GM12892 (cell line): Measurements from ENCODE around the gene STXBP4.
A peak's percentile ranks its signal among the peaks of the same experiment; 100 is the strongest.

ENCODE experiments used
- DNase-seq: peaks from one replicate; pipeline ENCODE4 v3.0.0; 2011; ENCODE audit not compliant: insufficient read length
- FAIRE-seq: peaks from 2 replicates; lab custom pipeline; 2011; peaks lifted over from hg19 to GRCh38; lab: Jason Lieb, UNC
- POLR2A ChIP-seq: IDR thresholded peaks from 2 replicates; pipeline ENCODE4 v1.6.1; 2011; ENCODE audit warnings: low read depth, low read length, control low read depth
- POLR2AphosphoS5 ChIP-seq: IDR thresholded peaks from 2 replicates; pipeline ENCODE4 v1.6.1; 2011; ENCODE audit warnings: low read depth, low read length, control low read depth
- TAF1 ChIP-seq: IDR thresholded peaks from 2 replicates; pipeline ENCODE4 v1.6.1; 2011; ENCODE audit warnings: low read depth, mild to moderate bottlenecking, control low read depth, low read length, borderline replicate concordance

Gene STXBP4

DNA sequence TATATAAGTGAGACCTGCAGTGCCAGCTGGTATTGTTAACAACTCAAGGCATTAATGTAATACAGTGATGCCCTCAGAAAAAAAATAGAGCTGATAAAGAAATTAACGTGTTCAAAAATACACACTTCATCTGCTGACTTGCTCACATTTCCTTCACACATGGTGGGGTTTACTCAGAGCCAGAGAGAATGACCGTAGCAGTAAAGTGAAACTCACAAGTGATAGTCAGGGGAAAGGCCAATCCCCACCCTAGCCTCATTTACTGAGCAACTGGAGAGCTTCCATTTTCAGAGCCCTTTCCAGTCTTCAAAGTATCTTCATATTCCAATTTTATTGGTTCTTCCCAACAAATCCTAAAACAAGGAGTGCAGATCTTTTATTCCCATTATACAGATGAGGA is 222.2 kb downstream of the STXBP4 start:
- FAIRE-seq, result no peak
- DNase-seq, result no peak
- TF ChIP-seq POLR2A (no peak), POLR2AphosphoS5 (no peak), TAF1 (no peak)

DNA sequence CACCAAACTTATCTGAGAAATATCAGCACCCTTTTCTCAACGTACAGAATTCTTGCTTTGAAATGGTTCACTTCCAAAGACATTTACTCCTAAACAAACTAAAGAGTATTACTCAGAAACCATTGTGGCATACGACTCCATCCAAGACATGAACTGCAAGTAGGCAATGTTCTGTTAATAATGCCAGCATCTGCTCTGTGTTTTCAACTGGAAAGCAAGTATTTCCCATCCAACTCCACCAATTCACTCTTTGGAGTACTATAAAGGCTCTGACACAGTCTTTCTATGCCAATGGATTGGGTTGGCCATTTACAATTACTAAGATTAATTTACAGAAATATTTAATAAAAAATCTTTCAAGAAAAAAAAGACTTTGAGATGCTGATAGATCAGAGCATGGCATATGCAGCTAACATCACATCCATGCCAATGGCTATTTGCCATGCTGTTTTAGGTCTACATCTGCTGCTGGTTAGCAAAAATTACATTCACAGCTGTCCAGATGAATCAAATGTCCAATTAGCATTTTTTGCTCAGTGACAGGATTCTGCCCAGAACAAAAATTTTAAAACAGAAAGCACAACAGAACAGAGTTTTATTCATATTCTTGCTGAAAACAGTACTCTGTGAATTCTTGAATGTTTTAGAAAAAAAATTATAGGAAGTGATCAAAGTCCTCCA is 230.3 kb downstream of the STXBP4 start:
- TF ChIP-seq POLR2AphosphoS5 (no peak), POLR2A (no peak), TAF1 (no peak)
- FAIRE-seq, result no peak
- no peak for DNase-seq

DNA sequence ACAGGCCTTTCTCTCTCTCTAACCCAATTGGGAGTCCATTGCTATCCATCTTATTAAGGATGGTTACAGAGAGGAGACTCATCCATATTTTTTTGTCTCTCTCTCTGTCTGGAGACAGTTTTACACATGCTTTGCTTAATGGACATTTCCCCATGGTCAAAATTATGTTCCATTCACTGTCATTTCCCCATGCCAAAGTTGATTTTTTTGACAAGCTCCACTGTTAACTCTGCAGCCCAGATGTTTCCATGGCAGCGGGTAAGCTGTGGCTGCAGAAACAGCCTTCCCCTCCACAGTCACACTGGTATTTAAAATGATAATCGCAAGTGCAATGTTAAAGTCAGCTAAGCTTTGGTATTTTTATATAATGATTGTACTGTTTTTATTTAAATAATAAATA is 232.3 kb downstream of the STXBP4 start:
- no peak for TF ChIP-seq POLR2A
- TF ChIP-seq POLR2AphosphoS5, result no peak
- TF ChIP-seq TAF1, result no peak
- FAIRE-seq (peak; percentile 51), DNase-seq (no peak)

DNA sequence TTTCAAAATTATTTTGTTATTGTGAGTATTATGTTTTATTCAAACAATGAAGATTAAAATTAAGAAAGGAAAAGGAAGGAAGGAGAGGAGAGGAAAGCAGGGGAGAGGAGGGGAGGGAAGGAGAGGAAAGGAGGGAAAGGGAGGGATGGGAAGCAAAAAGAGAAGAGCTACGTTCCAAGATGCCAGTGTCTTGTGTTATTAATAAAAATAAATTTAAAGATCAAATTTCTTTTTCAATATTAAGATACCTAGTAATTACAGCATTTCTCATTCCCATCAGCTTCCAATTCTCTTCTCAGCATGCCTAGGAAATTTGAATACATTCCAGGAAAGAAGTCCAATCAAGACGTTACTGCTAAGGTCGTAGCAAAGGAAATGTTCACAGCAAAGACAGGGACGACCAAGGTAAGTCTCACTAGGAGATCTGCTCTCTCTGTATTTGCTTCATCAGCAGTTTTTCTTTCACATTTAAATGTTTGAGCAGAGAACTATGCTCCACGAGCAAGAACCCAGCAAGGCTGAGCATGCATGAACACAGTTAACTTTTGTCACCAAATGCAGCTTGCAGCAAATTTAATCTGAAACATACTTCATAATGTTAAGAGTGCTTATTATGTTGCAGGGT is 232.9 kb downstream of the STXBP4 start:
- no peak for FAIRE-seq
- no peak for DNase-seq
- no peak for TF ChIP-seq POLR2A
- no peak for TF ChIP-seq TAF1
- no peak for TF ChIP-seq POLR2AphosphoS5

DNA sequence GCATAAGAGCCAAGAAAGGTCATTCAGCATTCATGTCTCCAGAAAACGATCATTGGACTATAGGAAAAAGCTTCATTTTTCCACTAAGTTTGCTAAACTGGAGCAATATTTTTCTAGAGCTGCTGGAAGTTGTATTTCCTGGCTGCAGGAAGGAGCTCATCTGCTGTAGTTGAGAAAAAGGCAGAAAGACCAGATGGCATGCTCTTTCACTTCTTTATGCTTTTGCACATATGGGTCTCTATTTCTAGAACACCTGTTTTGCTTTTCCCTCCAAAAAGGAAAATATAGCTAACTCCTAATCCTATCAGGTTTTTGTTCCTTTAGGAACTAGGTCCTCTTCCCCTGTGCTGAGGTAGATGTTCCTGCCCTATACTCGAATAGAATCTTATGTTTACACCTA is 234.3 kb downstream of the STXBP4 start:
- FAIRE-seq (no peak), DNase-seq (no peak)
- TF ChIP-seq POLR2A (no peak), TAF1 (no peak), POLR2AphosphoS5 (no peak)

DNA sequence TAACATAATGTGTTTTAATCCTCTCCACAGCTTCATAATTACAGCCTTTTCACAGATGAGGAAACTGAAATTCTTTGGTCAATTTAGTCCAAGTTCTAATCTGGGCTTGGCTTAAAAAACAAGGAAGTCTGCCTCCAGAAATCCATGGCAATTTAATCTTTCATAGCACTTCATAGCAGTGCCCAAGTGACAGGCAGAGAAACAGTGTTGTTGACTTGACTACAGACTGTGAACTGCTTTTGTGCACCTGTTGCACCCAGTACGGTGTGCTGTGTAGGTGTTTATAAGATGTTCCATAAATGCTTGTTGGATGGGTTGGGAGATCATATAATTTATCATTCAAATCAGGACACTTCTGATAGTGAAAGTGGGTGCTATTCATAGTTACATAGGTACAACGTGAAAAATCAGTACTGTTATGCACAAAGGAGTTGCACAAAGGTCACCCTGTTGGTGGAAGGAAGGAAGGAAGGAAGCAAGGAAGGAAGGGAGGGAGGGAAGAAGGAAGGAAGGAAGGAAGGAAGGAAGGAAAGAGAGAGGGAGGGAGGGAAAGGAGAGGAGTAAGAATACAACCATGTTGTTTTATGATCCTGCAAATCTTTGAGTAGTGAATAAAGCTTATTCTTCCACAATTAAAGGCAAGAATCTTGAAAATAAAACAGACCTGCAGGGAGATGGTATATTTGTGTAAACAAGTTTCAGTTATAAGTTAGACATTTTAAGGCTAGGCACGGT is 239.7 kb downstream of the STXBP4 start:
- no peak for FAIRE-seq
- DNase-seq, result no peak
- TF ChIP-seq POLR2AphosphoS5, result no peak
- no peak for TF ChIP-seq POLR2A
- no peak for TF ChIP-seq TAF1

DNA sequence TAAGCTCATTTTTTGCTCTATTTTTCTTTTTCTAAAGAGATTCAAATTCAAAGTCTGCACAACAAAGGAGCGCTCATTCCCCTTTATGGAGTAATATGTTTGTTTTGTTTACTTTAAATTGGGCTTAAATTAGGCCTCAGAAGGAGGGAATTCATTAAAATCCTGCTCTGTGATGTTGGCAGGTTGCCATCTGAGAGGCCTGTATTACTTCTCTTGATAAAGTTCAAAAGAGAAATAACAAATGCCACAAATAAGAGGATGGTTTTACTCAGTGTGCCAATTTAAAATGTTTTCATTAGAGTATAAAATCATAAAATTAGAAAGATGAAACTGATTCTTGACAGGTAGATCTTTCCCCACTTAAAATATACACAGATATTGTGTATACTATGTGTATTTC is 241.7 kb downstream of the STXBP4 start:
- no peak for DNase-seq
- no peak for TF ChIP-seq POLR2A
- no peak for TF ChIP-seq TAF1
- no peak for TF ChIP-seq POLR2AphosphoS5
- no peak for FAIRE-seq

DNA sequence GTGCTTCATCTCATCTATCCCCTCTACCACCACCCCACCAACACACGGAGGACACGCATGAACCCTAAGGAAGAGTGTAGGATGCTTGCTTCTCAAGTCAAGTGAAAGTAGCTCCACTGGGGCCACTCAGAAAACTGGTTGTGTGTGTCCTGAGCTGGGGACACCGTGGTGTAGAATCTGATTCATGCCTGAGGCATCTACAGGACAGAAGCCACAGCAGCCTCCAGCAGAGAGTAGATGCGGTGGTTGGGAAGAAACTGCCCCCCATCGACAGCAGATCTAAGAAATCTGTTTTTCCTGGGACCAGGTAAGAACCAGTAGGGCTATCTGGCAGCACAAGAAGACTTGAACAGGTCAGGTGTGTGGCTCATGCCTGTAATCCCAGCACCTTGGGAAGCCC is 244.3 kb downstream of the STXBP4 start:
- DNase-seq (no peak), FAIRE-seq (no peak)
- TF ChIP-seq POLR2A (no peak), POLR2AphosphoS5 (no peak), TAF1 (no peak)

DNA sequence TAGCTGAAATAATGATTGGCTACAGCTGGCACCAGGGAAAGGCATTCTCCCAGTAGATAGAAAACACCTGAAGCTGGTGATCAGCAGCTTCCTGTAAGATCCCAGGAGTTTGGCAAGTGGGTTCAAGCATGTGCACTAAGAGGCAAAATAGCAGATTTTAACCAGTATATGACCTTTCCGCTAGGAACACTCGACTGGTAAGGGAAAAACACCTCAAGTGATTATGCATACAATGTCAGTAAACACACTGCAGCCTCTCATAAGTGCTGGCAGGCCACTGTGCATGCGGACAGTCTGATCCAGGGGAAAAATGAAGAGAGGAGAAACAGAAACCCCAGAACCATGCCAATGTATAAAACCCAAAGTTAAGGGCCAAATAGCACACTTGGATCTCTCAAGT is 247.1 kb downstream of the STXBP4 start:
- DNase-seq, result no peak
- no peak for FAIRE-seq

DNA sequence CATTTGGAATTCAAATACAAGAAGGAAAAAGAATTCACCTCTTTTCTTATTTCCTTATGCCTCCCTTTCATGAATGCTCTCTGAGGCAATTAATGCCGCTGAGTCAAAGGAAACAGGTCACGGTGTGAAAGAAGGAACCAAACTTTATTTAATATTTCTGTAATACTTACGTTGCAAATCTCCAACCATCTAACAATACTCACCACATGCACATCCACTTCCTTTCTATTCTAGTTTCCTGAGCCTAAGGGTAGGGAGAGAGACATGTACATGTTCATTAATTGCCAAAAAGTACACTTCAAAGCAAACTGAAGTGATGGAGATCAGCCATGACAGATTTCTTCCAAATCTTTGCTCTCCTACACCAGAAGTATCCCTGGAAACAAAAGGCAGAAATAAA is 248.3 kb downstream of the STXBP4 start:
- DNase-seq, result no peak
- no peak for TF ChIP-seq POLR2AphosphoS5
- TF ChIP-seq TAF1, result no peak
- no peak for TF ChIP-seq POLR2A

More for the DNA sequence above, 247.1 kb downstream of the STXBP4 start:
- no peak for TF ChIP-seq TAF1
- no peak for TF ChIP-seq POLR2A
- TF ChIP-seq POLR2AphosphoS5, result no peak

DNA sequence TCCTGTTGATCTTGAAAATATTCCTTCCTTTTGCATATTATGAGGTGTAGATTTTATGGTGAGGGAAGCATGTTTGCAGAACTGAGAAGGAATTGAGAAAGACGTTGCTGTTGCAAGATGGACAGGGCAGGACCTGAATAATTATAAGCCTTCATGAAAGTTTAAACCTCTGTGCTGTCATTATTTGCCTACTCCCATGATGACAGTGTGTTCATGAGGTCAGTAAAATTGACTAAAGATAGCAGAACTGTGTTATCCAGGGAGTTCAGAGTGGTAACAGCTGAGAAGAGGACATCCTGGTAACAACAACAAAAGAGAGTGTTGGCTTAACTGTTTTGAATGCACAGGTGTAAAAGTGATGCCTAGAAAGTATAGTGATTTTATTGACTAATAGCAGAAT is 250.9 kb downstream of the STXBP4 start:
- DNase-seq, result no peak
- TF ChIP-seq POLR2A (no peak), POLR2AphosphoS5 (no peak), TAF1 (no peak)
- FAIRE-seq, result no peak

More for the DNA sequence above, 248.3 kb downstream of the STXBP4 start:
- no peak for FAIRE-seq
